ENCODE results near the gene GYS2.

- TF ChIP-seq POLR2AphosphoS5 (IDR thresholded peaks at IDR 0.05; ENCODE audit: low read depth) (no peak), CTCF (IDR thresholded peaks at IDR 0.05; ENCODE audit: insufficient read depth, low read length) (no peak), SPI1 (IDR thresholded peaks at IDR 0.05; ENCODE audit: borderline replicate concordance, low read depth) (no peak), REST (IDR thresholded peaks at IDR 0.05; ENCODE audit: insufficient replicate concordance, low read depth) (no peak), GABPA (IDR thresholded peaks at IDR 0.05; ENCODE audit: low read depth) (no peak)
Observed at GRCh38 chr12:21566907-21567394, 37.7 kb downstream of the GYS2 start.

Measured in HL-60 (cell line).